HL-60 (cell line): ENCODE data around the gene SERPINB7.

Experiments used
- DNase-seq, 2 experiments: peaks; one replicate each; pipeline ENCODE4 v3.0.0-alpha.2; 2010 to 2020; ENCODE audit warnings: low read depth in 1 of 2, low spot score in 1 of 2
- H3K27ac ChIP-seq: fragments of 250-450 bp; sonication (Bioruptor Pico); replicated peaks from 2 replicates; pipeline ENCODE4 v1.5.1; 2020; ENCODE audit warnings: mild to moderate bottlenecking, moderate library complexity
- H3K27me3 ChIP-seq: fragments of 250-450 bp; sonication (Bioruptor Pico); 2 replicates; pipeline ENCODE4 v1.5.1; 2021; ENCODE audit warnings: mild to moderate bottlenecking, moderate library complexity; ENCODE audit not compliant: insufficient read depth, poor library complexity, severe bottlenecking
- H3K4me3 ChIP-seq: replicated peaks from 2 replicates; pipeline ENCODE4 v1.5.1; 2011; ENCODE audit warnings: mild to moderate bottlenecking, control low read depth, low read length; ENCODE audit not compliant: insufficient read depth
- GABPA ChIP-seq: IDR thresholded peaks from 2 replicates; pipeline ENCODE4 v1.6.1; 2012; ENCODE audit warnings: low read depth
- POLR2AphosphoS5 ChIP-seq: IDR thresholded peaks from 2 replicates; pipeline ENCODE4 v1.6.1; 2012; ENCODE audit warnings: low read depth
- SPI1 ChIP-seq: IDR thresholded peaks from 2 replicates; pipeline ENCODE4 v1.6.1; 2012; ENCODE audit warnings: low read depth, mild to moderate bottlenecking, borderline replicate concordance
- TF ChIP-seq, protein P1 (sequence below): IDR thresholded peaks from 2 replicates; pipeline ENCODE4 v1.6.1; 2012; ENCODE audit warnings: low read depth; ENCODE audit not compliant: insufficient replicate concordance
- TF ChIP-seq, protein P2 (sequence below): IDR thresholded peaks from one replicate; pipeline ENCODE4 v1.5.1; 2011; ENCODE audit warnings: low read length, control low read depth, inconsistent platforms; ENCODE audit not compliant: insufficient read depth

Gene SERPINB7

DNA sequence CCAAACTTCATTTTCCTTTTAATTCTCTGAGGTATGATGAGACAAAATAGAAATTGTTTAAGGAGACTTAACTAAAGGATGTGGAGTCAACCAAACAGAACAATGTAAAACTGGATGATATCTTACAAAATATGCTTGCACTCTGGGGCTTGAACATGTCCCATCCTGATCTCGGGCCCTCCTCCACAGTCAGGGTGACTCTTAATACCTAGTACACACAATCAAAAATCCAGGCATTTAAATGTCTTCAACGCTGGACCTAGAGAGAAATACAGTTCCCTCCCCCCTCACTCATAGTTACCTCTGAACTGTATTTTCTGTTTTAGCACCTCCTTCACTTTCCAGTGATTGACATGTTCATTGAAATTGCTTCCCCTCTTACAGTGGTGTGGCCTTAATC, 75.4 kb downstream of the SERPINB7 start:
- Histone ChIP-seq H3K27me3 (no peaks in the 10 kb centered on the region), H3K27ac (no peak overlapping the region), H3K4me3 (no peak overlapping the region)
- no peak for DNase-seq
- TF ChIP-seq SPI1 (no peak), GABPA (no peak), POLR2AphosphoS5 (no peak)
- TF ChIP-seq, protein P1, sequence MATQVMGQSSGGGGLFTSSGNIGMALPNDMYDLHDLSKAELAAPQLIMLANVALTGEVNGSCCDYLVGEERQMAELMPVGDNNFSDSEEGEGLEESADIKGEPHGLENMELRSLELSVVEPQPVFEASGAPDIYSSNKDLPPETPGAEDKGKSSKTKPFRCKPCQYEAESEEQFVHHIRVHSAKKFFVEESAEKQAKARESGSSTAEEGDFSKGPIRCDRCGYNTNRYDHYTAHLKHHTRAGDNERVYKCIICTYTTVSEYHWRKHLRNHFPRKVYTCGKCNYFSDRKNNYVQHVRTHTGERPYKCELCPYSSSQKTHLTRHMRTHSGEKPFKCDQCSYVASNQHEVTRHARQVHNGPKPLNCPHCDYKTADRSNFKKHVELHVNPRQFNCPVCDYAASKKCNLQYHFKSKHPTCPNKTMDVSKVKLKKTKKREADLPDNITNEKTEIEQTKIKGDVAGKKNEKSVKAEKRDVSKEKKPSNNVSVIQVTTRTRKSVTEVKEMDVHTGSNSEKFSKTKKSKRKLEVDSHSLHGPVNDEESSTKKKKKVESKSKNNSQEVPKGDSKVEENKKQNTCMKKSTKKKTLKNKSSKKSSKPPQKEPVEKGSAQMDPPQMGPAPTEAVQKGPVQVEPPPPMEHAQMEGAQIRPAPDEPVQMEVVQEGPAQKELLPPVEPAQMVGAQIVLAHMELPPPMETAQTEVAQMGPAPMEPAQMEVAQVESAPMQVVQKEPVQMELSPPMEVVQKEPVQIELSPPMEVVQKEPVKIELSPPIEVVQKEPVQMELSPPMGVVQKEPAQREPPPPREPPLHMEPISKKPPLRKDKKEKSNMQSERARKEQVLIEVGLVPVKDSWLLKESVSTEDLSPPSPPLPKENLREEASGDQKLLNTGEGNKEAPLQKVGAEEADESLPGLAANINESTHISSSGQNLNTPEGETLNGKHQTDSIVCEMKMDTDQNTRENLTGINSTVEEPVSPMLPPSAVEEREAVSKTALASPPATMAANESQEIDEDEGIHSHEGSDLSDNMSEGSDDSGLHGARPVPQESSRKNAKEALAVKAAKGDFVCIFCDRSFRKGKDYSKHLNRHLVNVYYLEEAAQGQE, result no peak
- TF ChIP-seq, protein P2, sequence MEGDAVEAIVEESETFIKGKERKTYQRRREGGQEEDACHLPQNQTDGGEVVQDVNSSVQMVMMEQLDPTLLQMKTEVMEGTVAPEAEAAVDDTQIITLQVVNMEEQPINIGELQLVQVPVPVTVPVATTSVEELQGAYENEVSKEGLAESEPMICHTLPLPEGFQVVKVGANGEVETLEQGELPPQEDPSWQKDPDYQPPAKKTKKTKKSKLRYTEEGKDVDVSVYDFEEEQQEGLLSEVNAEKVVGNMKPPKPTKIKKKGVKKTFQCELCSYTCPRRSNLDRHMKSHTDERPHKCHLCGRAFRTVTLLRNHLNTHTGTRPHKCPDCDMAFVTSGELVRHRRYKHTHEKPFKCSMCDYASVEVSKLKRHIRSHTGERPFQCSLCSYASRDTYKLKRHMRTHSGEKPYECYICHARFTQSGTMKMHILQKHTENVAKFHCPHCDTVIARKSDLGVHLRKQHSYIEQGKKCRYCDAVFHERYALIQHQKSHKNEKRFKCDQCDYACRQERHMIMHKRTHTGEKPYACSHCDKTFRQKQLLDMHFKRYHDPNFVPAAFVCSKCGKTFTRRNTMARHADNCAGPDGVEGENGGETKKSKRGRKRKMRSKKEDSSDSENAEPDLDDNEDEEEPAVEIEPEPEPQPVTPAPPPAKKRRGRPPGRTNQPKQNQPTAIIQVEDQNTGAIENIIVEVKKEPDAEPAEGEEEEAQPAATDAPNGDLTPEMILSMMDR, result no peak
